Liver (tissue), 9 donors: Measurements from ENCODE around the gene OXCT1. TPM values are rescaled to one million over a fixed set of nuclear protein-coding genes. Genes with fewer than 3 reads are reported as not detected.

Source experiments
- DNase-seq: peaks from one replicate; pipeline ENCODE4 v3.0.0-alpha.2; 2017; ENCODE audit warnings: low spot score
- H3K27ac ChIP-seq, 2 donors: one replicate each; pipeline ENCODE4 v1.7.0; 2013; ENCODE audit warnings: inconsistent platforms in 2 of 2, low read length in 2 of 2, control low read depth in 1 of 2, low read depth in 1 of 2, mild to moderate bottlenecking in 1 of 2
- H3K27me3 ChIP-seq, 4 donors: one replicate each; pipeline versions ENCODE4 v1.6.1 to v1.7.0; 2013; ENCODE audit warnings: low read length in 3 of 4, inconsistent platforms in 1 of 4, mild to moderate bottlenecking in 1 of 4, moderate library complexity in 1 of 4; ENCODE audit not compliant: control insufficient read depth in 4 of 4, insufficient read depth in 4 of 4
- H3K36me3 ChIP-seq, 4 donors: one replicate each; pipeline versions ENCODE4 v1.6.1 to v1.7.0; 2013; ENCODE audit warnings: low read length in 3 of 4, mild to moderate bottlenecking in 3 of 4, low read depth in 1 of 4, moderate library complexity in 1 of 4; ENCODE audit not compliant: control insufficient read depth in 4 of 4, insufficient read depth in 3 of 4
- H3K4me1 ChIP-seq, 4 donors: one replicate each; pipeline versions ENCODE4 v1.6.1 to v1.7.0; 2013; ENCODE audit warnings: low read length in 3 of 4, mild to moderate bottlenecking in 3 of 4, moderate library complexity in 1 of 4; ENCODE audit not compliant: control insufficient read depth in 4 of 4, insufficient read depth in 4 of 4
- H3K4me3 ChIP-seq, 3 donors: one replicate each; pipeline versions ENCODE4 v1.6.1 to v1.7.0; 2013; ENCODE audit warnings: low read length in 3 of 3, control low read depth in 1 of 3, low read depth in 1 of 3, mild to moderate bottlenecking in 1 of 3
- H3K9ac ChIP-seq, 2 donors: one replicate each; pipeline ENCODE4 v1.7.0; 2013; ENCODE audit warnings: low read length in 2 of 2, mild to moderate bottlenecking in 2 of 2, moderate library complexity in 2 of 2, control low read depth in 1 of 2, low read depth in 1 of 2
- H3K9me3 ChIP-seq, 4 donors: one replicate each; pipeline versions ENCODE4 v1.6.1 to v1.7.0; 2013; ENCODE audit warnings: low read length in 3 of 4; ENCODE audit not compliant: control insufficient read depth in 4 of 4
- EGR1 ChIP-seq, 2 donors: IDR thresholded peaks; 2 replicates each; pipeline ENCODE4 v1.6.1; 2016 to 2018; ENCODE audit warnings: antibody characterized with exemption in 2 of 2, low read depth in 2 of 2
- FOXA1 ChIP-seq: IDR thresholded peaks from 2 replicates; pipeline ENCODE4 v1.6.1; 2016; ENCODE audit warnings: antibody characterized with exemption
- FOXA2 ChIP-seq: IDR thresholded peaks from 2 replicates; pipeline ENCODE4 v1.6.1; 2016; ENCODE audit warnings: antibody characterized with exemption
- GABPA ChIP-seq, 2 donors: IDR thresholded peaks in 1 of 2; conservative IDR thresholded peaks in 1 of 2; 2 replicates each; pipeline ENCODE4 v1.6.1; 2016; ENCODE audit warnings: antibody characterized with exemption in 2 of 2, mild to moderate bottlenecking in 1 of 2, moderate library complexity in 1 of 2
- HNF4A ChIP-seq, 2 donors: conservative IDR thresholded peaks; 2 replicates each; pipeline ENCODE4 v1.6.1; 2016; ENCODE audit warnings: antibody characterized with exemption in 2 of 2, mild to moderate bottlenecking in 2 of 2
- HNF4G ChIP-seq: IDR thresholded peaks from 2 replicates; pipeline ENCODE4 v1.6.1; 2016; ENCODE audit warnings: antibody characterized with exemption
- JUND ChIP-seq, 2 donors: IDR thresholded peaks; 2 replicates each; pipeline ENCODE4 v1.6.1; 2016; ENCODE audit warnings: antibody characterized with exemption in 2 of 2
- NR2F2 ChIP-seq: IDR thresholded peaks from 2 replicates; pipeline ENCODE4 v1.6.1; 2016; ENCODE audit warnings: antibody characterized with exemption
- RAD21 ChIP-seq, 2 donors: IDR thresholded peaks; 2 replicates each; pipeline ENCODE4 v1.6.1; 2016; ENCODE audit warnings: antibody characterized with exemption in 2 of 2, mild to moderate bottlenecking in 2 of 2
- RXRA ChIP-seq, 2 donors: IDR thresholded peaks; 2 replicates each; pipeline ENCODE4 v1.6.1; 2017 to 2018; ENCODE audit warnings: antibody characterized with exemption in 2 of 2, mild to moderate bottlenecking in 1 of 2
- TAF1 ChIP-seq: conservative IDR thresholded peaks from 2 replicates; pipeline ENCODE4 v1.6.1; 2016; ENCODE audit warnings: antibody characterized with exemption, mild to moderate bottlenecking
- WGBS: extraction: QIAGEN DNeasy Blood & Tissue Kit; methylation state at CpG from one replicate; pipeline ENCODE4 v1.1.7; 2013; 5-methylcytosine and 5-hydroxymethylcytosine counted together
- polyA plus RNA-seq, 2 donors: library from polyadenylated mRNA; stranded (reverse) in 1 of 2; unstranded in 1 of 2; fragments of 200-250 nt in 1 of 2; fragments of >200 nt in 1 of 2; fragmentation: Nextera tagmentation in 1 of 2; extraction: Ambion mirVana in 1 of 2; gene quantifications; one replicate each; pipeline versions ENCODE4 v1.2.1 to v1.2.3, GENCODE V29; 2013 to 2015
- total RNA-seq, 2 donors: library from RNA; depleted of rRNA; stranded (reverse); fragments of >200 nt; gene quantifications; one replicate each; pipeline ENCODE4 v1.2.3, GENCODE V29; 2014
- TF ChIP-seq, protein P1 (sequence below): IDR thresholded peaks from 2 replicates; pipeline ENCODE4 v1.6.1; 2016; ENCODE audit warnings: antibody characterized with exemption
- TF ChIP-seq, protein P2 (sequence below): IDR thresholded peaks from 2 replicates; pipeline ENCODE4 v1.6.1; 2016; ENCODE audit warnings: antibody characterized with exemption, mild to moderate bottlenecking
- TF ChIP-seq, protein P3 (sequence below): IDR thresholded peaks from 2 replicates; pipeline ENCODE4 v1.6.1; 2016; ENCODE audit warnings: antibody characterized with exemption
- TF ChIP-seq, protein P4 (sequence below): fragments of 150-350 bp; IDR thresholded peaks from 2 replicates; pipeline ENCODE4 v1.5.1; 2017; ENCODE audit warnings: improper control_type of control experiment, low read depth, low read length; ENCODE audit not compliant: missing input control
- TF ChIP-seq, protein P5 (sequence below): IDR thresholded peaks from 2 replicates; pipeline ENCODE4 v1.6.1; 2016; ENCODE audit warnings: antibody characterized with exemption
- donor health status: healthy.
- donor health status: healthy.
- donor health status: healthy.
- donor health status: healthy.
- donor health status: healthy.

OXCT1 gene
- total and polyA plus RNA-seq, 4 donors = 0.72 to 10.7 (median 1.1) TPM

DNA sequence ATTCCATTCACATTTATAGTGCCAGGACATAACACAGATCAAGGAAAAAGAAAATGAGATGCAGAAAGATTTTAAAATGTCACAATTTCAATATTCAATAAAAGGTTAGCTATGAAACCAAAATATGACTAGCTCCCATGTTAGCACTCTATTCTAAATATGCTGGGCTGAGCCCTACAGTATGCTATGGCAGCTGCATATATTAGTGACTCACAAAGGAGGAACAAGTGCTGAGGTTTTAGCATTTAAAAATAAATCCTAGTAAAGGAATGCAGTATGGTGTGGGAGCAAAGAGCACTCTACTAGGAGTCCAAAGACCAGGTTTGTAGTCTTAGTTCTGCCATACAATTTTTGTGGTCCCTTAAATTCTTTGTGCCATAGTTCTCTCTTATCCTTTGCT, 118.4 kb downstream of the OXCT1 start:
- Histone ChIP-seq H3K9me3 (no peaks in the 10 kb centered on the region), H3K27ac (no peak overlapping the region), H3K27me3 (no peaks in the 10 kb centered on the region), H3K36me3 (no peaks in the 10 kb centered on the region), H3K4me1 (no peaks in the 10 kb centered on the region), H3K9ac (no peak overlapping the region), H3K4me3 (no peak overlapping the region)
- no peak for DNase-seq
- TF ChIP-seq RAD21 (IDR thresholded peaks at IDR 0.05) = no peak
- no peak for TF ChIP-seq FOXA1
- TF ChIP-seq, protein P1, sequence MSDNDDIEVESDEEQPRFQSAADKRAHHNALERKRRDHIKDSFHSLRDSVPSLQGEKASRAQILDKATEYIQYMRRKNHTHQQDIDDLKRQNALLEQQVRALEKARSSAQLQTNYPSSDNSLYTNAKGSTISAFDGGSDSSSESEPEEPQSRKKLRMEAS = no peak
- no peak for TF ChIP-seq RXRA (IDR thresholded peaks at IDR 0.05)
- TF ChIP-seq EGR1 (IDR thresholded peaks at IDR 0.05; ENCODE audit: low read depth in 2 of 2) = no peak

DNA sequence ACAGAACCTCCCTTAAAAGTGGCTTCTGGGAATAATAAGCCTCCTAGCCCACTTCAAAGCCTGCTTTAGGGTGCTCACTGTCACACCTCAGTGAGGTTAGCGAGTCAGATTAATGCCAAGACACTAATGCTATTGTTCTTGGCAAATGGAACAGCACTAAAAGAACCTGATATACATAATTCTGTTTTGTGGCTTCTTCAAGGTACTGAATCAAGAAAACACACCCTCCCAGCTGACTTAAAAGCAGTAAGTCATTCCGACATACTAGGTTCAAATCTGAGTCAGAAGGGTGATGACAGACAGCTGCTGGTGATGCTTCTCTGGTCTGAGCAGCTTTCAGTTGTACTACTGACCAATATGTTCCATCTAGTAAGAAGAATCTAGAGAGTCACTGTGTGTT, 121.6 kb downstream of the OXCT1 start:
- Histone ChIP-seq H3K9me3 (no peaks in the 10 kb centered on the region), H3K4me3 (no peak overlapping the region), H3K4me1 (no peaks in the 10 kb centered on the region), H3K27ac (no peak overlapping the region), H3K9ac (no peak overlapping the region), H3K27me3 (no peaks in the 10 kb centered on the region), H3K36me3 (no peaks in the 10 kb centered on the region)
- no peak for TF ChIP-seq HNF4G
- TF ChIP-seq, protein P2, sequence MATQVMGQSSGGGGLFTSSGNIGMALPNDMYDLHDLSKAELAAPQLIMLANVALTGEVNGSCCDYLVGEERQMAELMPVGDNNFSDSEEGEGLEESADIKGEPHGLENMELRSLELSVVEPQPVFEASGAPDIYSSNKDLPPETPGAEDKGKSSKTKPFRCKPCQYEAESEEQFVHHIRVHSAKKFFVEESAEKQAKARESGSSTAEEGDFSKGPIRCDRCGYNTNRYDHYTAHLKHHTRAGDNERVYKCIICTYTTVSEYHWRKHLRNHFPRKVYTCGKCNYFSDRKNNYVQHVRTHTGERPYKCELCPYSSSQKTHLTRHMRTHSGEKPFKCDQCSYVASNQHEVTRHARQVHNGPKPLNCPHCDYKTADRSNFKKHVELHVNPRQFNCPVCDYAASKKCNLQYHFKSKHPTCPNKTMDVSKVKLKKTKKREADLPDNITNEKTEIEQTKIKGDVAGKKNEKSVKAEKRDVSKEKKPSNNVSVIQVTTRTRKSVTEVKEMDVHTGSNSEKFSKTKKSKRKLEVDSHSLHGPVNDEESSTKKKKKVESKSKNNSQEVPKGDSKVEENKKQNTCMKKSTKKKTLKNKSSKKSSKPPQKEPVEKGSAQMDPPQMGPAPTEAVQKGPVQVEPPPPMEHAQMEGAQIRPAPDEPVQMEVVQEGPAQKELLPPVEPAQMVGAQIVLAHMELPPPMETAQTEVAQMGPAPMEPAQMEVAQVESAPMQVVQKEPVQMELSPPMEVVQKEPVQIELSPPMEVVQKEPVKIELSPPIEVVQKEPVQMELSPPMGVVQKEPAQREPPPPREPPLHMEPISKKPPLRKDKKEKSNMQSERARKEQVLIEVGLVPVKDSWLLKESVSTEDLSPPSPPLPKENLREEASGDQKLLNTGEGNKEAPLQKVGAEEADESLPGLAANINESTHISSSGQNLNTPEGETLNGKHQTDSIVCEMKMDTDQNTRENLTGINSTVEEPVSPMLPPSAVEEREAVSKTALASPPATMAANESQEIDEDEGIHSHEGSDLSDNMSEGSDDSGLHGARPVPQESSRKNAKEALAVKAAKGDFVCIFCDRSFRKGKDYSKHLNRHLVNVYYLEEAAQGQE = no peak
- TF ChIP-seq NR2F2 = no peak
- no peak for TF ChIP-seq HNF4A (conservative IDR thresholded peaks at IDR 0.05)
- TF ChIP-seq TAF1 = no peak
- TF ChIP-seq FOXA2 = no peak
- TF ChIP-seq, protein P3, sequence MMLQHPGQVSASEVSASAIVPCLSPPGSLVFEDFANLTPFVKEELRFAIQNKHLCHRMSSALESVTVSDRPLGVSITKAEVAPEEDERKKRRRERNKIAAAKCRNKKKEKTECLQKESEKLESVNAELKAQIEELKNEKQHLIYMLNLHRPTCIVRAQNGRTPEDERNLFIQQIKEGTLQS = no peak
- TF ChIP-seq RXRA (IDR thresholded peaks at IDR 0.05) = no peak
- TF ChIP-seq, protein P1 = no peak
- no peak for TF ChIP-seq JUND (IDR thresholded peaks at IDR 0.05)
- WGBS = 97% methylated on average over 2 of the region's 2 CpGs
- no peak for DNase-seq

DNA sequence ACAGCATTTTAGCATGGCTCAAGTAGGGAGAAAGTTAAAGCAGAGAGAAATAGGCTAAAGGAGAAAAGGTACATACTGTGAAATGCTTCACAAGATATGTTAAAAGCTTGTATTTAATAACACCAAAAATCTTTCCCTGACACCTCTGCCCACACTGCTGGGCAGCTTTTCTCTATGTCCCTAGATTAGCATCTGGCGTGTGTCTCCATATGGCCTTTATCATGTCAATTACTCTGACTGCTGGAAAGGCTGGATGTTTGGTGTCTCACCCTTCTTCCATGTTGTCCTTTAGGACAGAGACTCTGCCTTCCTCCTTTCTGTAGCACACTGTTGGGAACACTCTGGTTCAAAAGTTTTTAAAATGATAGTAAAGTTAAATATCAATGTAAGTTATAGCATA, 122.5 kb downstream of the OXCT1 start:
- Histone ChIP-seq H3K9me3 (no peaks in the 10 kb centered on the region), H3K9ac (no peak overlapping the region), H3K4me3 (no peak overlapping the region), H3K27me3 (no peaks in the 10 kb centered on the region), H3K4me1 (no peaks in the 10 kb centered on the region), H3K27ac (no peak overlapping the region), H3K36me3 (no peaks in the 10 kb centered on the region)
- DNase-seq = no peak
- WGBS = 99% methylated on average over 1 of the region's 1 CpG
- TF ChIP-seq GABPA (IDR thresholded peaks at IDR 0.05 in 1 of 2, conservative IDR thresholded peaks at IDR 0.05 in 1 of 2) (no peak), TAF1 (no peak), FOXA1 (no peak), RXRA (IDR thresholded peaks at IDR 0.05) (no peak), JUND (IDR thresholded peaks at IDR 0.05) (no peak), HNF4A (conservative IDR thresholded peaks at IDR 0.05) (no peak), RAD21 (IDR thresholded peaks at IDR 0.05) (no peak)
- TF ChIP-seq, protein P4, sequence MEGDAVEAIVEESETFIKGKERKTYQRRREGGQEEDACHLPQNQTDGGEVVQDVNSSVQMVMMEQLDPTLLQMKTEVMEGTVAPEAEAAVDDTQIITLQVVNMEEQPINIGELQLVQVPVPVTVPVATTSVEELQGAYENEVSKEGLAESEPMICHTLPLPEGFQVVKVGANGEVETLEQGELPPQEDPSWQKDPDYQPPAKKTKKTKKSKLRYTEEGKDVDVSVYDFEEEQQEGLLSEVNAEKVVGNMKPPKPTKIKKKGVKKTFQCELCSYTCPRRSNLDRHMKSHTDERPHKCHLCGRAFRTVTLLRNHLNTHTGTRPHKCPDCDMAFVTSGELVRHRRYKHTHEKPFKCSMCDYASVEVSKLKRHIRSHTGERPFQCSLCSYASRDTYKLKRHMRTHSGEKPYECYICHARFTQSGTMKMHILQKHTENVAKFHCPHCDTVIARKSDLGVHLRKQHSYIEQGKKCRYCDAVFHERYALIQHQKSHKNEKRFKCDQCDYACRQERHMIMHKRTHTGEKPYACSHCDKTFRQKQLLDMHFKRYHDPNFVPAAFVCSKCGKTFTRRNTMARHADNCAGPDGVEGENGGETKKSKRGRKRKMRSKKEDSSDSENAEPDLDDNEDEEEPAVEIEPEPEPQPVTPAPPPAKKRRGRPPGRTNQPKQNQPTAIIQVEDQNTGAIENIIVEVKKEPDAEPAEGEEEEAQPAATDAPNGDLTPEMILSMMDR = no peak
- TF ChIP-seq, protein P3 = no peak
- TF ChIP-seq, protein P5, sequence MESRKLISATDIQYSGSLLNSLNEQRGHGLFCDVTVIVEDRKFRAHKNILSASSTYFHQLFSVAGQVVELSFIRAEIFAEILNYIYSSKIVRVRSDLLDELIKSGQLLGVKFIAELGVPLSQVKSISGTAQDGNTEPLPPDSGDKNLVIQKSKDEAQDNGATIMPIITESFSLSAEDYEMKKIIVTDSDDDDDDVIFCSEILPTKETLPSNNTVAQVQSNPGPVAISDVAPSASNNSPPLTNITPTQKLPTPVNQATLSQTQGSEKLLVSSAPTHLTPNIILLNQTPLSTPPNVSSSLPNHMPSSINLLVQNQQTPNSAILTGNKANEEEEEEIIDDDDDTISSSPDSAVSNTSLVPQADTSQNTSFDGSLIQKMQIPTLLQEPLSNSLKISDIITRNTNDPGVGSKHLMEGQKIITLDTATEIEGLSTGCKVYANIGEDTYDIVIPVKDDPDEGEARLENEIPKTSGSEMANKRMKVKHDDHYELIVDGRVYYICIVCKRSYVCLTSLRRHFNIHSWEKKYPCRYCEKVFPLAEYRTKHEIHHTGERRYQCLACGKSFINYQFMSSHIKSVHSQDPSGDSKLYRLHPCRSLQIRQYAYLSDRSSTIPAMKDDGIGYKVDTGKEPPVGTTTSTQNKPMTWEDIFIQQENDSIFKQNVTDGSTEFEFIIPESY = no peak
